Ovary (tissue), 3 donors: Measurements from ENCODE around the gene FXYD5.

Source experiments
- CTCF ChIP-seq, 3 donors: fragments of 450-650 bp in 2 of 3; fragments of 200-600 bp in 1 of 3; IDR thresholded peaks; one replicate each; pipeline versions ENCODE4 v1.5.1 to v1.8.0; 2016 to 2022; ENCODE audit warnings: antibody characterized with exemption in 3 of 3, mild to moderate bottlenecking in 1 of 3
- EP300 ChIP-seq: sonication (generic); formaldehyde crosslinking; IDR thresholded peaks from one replicate; pipeline ENCODE4 v1.6.1; 2017; ENCODE audit warnings: antibody characterized with exemption
- POLR2A ChIP-seq: fragments of 450-650 bp; IDR thresholded peaks from one replicate; pipeline ENCODE4 v1.6.1; 2017; ENCODE audit warnings: antibody characterized with exemption, mild to moderate bottlenecking, moderate library complexity
- donor health status: DM: no; HTN: no; CAD: no.

- TF ChIP-seq CTCF (IDR thresholded peaks at IDR 0.05) (no peak), POLR2A (no peak), EP300 (no peak)
These were observed 50.5 kb downstream of the FXYD5 start for GRCh38 chr19:35204799-35205732.
